PC-3 (cell line): ENCODE data around the gene NRL.

Experiments
- CTCF ChIP-seq: fragments of 300-600 bp; sonication (generic); conservative IDR thresholded peaks from 2 replicates; pipeline ENCODE4 v1.5.1; 2017; ENCODE audit warnings: antibody characterized with exemption, low read depth, mild to moderate bottlenecking, low read length
- EZH2 ChIP-seq: fragments of 300-600 bp; sonication (generic); IDR thresholded peaks from one replicate; pipeline ENCODE4 v1.6.1; 2017; ENCODE audit warnings: antibody characterized with exemption, mild to moderate bottlenecking, low read length; ENCODE audit not compliant: unreplicated experiment
- EZH2phosphoT487 ChIP-seq: fragments of 300-600 bp; sonication (generic); IDR thresholded peaks from 2 replicates; pipeline ENCODE4 v1.6.1; 2018; ENCODE audit warnings: mild to moderate bottlenecking, antibody characterized with exemption, low read length, borderline replicate concordance

GRCh38 chr14:24075485-24076301 is 39.1 kb downstream of the NRL start:
- TF ChIP-seq EZH2 (no peak), CTCF (no peak), EZH2phosphoT487 (no peak)
